ENCODE measurements around the gene CCDC14. TPM values are rescaled to one million over a fixed set of nuclear protein-coding genes. Genes with fewer than 3 reads are reported as not detected.
A peak's percentile ranks its signal among the peaks of the same experiment; 100 is the strongest.

CCDC14 gene
- total RNA-seq, 1 experiment from 2014 or later = 62.5 TPM

- H3K4me1 Mint-ChIP-seq = peaks cover 19 to 28% of the 10 kb centered on the region in 2 experiments
- H3K4ac ChIP-seq (ENCODE audit: low read depth, low read length) = no peak overlapping the region
Measured at GRCh38 chr3:123869165-123869564, 91.9 kb downstream of the CCDC14 start.

More at GRCh38 chr3:123869165-123869564, 91.9 kb downstream of the CCDC14 start:
- no peak overlapping the region for H3T11ph ChIP-seq (ENCODE audit: low read length)
- no peak for DNase-seq
- no peak overlapping the region for H3K4me3 Mint-ChIP-seq
- H3K23ac ChIP-seq (ENCODE audit: insufficient read length, low read depth, low read length) = no peak overlapping the region
- no peak overlapping the region for H2BK5ac ChIP-seq (ENCODE audit: insufficient read length, low read length)
- no peak overlapping the region for H2BK20ac ChIP-seq (ENCODE audit: low read depth, low read length, poor library complexity, severe bottlenecking)
- peaks cover 0 to 15% (median 0%) of the 10 kb centered on the region in 3 experiments; a peak in 3 of 7 replicates for H3K36me3 Mint-ChIP-seq (ENCODE audit: insufficient read depth in 1 of 3, low read depth in 3 of 3)
- no peak overlapping the region for H3K9ac ChIP-seq (ENCODE audit: extremely low read depth, insufficient read length, low read length)
- no peaks in the 10 kb centered on the region for H3K4me1 ChIP-seq (ENCODE audit: insufficient read depth, low read length)
- H4K8ac ChIP-seq (replicated peaks; ENCODE audit: insufficient read length, low read depth, low read length) = no peak overlapping the region
- no peak overlapping the region for H2AK5ac ChIP-seq (ENCODE audit: insufficient read length, low read length)
- no peaks in the 10 kb centered on the region for H3K23me2 ChIP-seq (ENCODE audit: insufficient read length, low read depth, low read length, poor library complexity, severe bottlenecking)
- no peak overlapping the region for H4K5ac ChIP-seq (ENCODE audit: insufficient read length, low read depth, low read length)
- no peak overlapping the region for H3K18ac ChIP-seq (ENCODE audit: insufficient read length, low read depth, low read length)
- H3K79me1 ChIP-seq (ENCODE audit: insufficient read depth, low read depth, low read length, poor library complexity, severe bottlenecking) = no peaks in the 10 kb centered on the region
- H2BK120ac ChIP-seq (ENCODE audit: low read depth, low read length, poor library complexity, severe bottlenecking) = no peak overlapping the region
- no peak overlapping the region for H3K14ac ChIP-seq (ENCODE audit: insufficient read depth, low read length)
- no peak overlapping the region for H4K91ac ChIP-seq (ENCODE audit: insufficient read length, low read depth, low read length)
- WGBS (ENCODE audit: extremely low coverage, insufficient read length, low lambda C conversion rate) = no CpG with 5 or more reads among the region's 1 CpG
- H3K27ac Mint-ChIP-seq = 0 out of 7 replicates have a peak overlapping the region, but pooled peaks of 1 of the 3 experiments have one; percentile 8
- no peaks in the 10 kb centered on the region for H3K9me3 ChIP-seq (ENCODE audit: control insufficient read depth, low read depth, low read length)
- H2AFZ ChIP-seq (ENCODE audit: low read length) = no peak overlapping the region
- TF ChIP-seq, protein P1, sequence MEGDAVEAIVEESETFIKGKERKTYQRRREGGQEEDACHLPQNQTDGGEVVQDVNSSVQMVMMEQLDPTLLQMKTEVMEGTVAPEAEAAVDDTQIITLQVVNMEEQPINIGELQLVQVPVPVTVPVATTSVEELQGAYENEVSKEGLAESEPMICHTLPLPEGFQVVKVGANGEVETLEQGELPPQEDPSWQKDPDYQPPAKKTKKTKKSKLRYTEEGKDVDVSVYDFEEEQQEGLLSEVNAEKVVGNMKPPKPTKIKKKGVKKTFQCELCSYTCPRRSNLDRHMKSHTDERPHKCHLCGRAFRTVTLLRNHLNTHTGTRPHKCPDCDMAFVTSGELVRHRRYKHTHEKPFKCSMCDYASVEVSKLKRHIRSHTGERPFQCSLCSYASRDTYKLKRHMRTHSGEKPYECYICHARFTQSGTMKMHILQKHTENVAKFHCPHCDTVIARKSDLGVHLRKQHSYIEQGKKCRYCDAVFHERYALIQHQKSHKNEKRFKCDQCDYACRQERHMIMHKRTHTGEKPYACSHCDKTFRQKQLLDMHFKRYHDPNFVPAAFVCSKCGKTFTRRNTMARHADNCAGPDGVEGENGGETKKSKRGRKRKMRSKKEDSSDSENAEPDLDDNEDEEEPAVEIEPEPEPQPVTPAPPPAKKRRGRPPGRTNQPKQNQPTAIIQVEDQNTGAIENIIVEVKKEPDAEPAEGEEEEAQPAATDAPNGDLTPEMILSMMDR (conservative IDR thresholded peaks at IDR 0.05) = no peak
- H3K27ac ChIP-seq (ENCODE audit: insufficient read length, low read depth, low read length) = no peak overlapping the region
- no peak overlapping the region for H3K4me2 ChIP-seq (ENCODE audit: insufficient read depth, insufficient read length, low read length)
- H2BK15ac ChIP-seq (ENCODE audit: low read depth, low read length) = no peak overlapping the region
- H2BK12ac ChIP-seq (ENCODE audit: insufficient read length, low read depth, low read length) = no peak overlapping the region
- no peak overlapping the region for H3K56ac ChIP-seq (ENCODE audit: insufficient read length, low read depth, low read length)
- no peaks in the 10 kb centered on the region for H4K20me1 ChIP-seq (ENCODE audit: control insufficient read depth, insufficient read depth, insufficient read length)
- H3K27me3 ChIP-seq (ENCODE audit: insufficient read depth, low read length) = no peaks in the 10 kb centered on the region
- H3K27me3 Mint-ChIP-seq (ENCODE audit: low read depth) = no peaks in the 10 kb centered on the region
- H3K79me2 ChIP-seq (ENCODE audit: insufficient read depth, low read length) = no peaks in the 10 kb centered on the region
- no peaks in the 10 kb centered on the region for H3K9me3 Mint-ChIP-seq

All from H9 (cell line).